ENCODE results near the gene RPAIN. TPM values are rescaled to one million over a fixed set of nuclear protein-coding genes. Genes with fewer than 3 reads are reported as not detected.

Gene RPAIN
- total and polyA plus RNA-seq, 2 experiments from 2014 or later, result 15.7 to 21.4 TPM

DNA sequence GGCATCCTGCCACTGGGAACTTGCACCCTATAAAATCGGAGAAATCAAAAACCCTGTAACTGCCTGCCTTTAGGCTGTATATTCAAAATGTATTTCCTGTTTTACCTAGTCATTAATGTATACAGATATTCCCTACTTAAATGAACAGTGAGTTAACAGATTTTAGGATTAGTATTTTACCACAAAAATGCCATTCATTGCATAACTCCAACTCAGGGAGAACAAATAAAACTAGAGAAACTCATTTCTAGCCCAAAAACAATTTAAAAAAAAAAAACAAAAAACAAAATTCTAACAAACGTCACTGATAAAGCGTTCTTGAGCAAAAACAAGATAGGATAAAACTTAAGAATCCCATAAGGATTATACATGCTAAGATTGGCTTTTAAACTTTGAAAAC lies 52.5 kb downstream of the RPAIN start:
- peak; percentile 9 for DNase-seq
- in situ Hi-C loops (cut with MboI), result loop anchor here (25.0 kb wide), 2 partner anchors 90 to 965 kb away; partner anchors contain the start of genes AIPL1 and PIMREG

GRCh38 chr17:5473906-5474305 lies 53.9 kb downstream of the RPAIN start:
- DNase-seq, result no peak
- 100% methylated on average over 2 of the region's 2 CpGs for WGBS, 2 experiments (ENCODE audit: low coverage in 1 of 2, low lambda C conversion rate in 2 of 2, missing lambda C conversion rate in 2 of 2)
- in situ Hi-C loops (cut with MboI), result loop anchor here (25.0 kb wide), 2 partner anchors 88 to 963 kb away; partner anchors contain the start of genes AIPL1 and PIMREG
- Histone ChIP-seq H3K9ac (no peak overlapping the region), H3K9me3 (ENCODE audit: low read depth) (no peaks in the 10 kb centered on the region), H3K27me3 (replicated peaks; ENCODE audit: insufficient read depth) (no peaks in the 10 kb centered on the region), H3K36me3 (ENCODE audit: low read depth) (peaks cover 39% of the 10 kb centered on the region), H4K20me1 (ENCODE audit: insufficient read depth) (no peaks in the 10 kb centered on the region), H2AFZ (no peak overlapping the region), H3K4me1 (ENCODE audit: insufficient read depth) (no peaks in the 10 kb centered on the region), H3K4me3 (no peak overlapping the region), H3K79me2 (ENCODE audit: insufficient read depth) (peaks cover 30% of the 10 kb centered on the region), H3K27ac (no peak overlapping the region), H3K9me2 (ENCODE audit: insufficient read depth) (no peaks in the 10 kb centered on the region), H3K4me2 (ENCODE audit: unreplicated experiment) (no peak overlapping the region), H3F3A (ENCODE audit: insufficient read depth) (peaks cover 45% of the 10 kb centered on the region)
- TF ChIP-seq EZH2 (IDR thresholded peaks at IDR 0.05; ENCODE audit: insufficient read depth, poor library complexity, severe bottlenecking), result no peak
- no peak for TF ChIP-seq EZH2phosphoT487 (IDR thresholded peaks at IDR 0.05; ENCODE audit: insufficient read depth, low read depth)

More for the DNA sequence above, 52.5 kb downstream of the RPAIN start:
- TF ChIP-seq EZH2phosphoT487 (IDR thresholded peaks at IDR 0.05; ENCODE audit: insufficient read depth, low read depth) (no peak), EZH2 (IDR thresholded peaks at IDR 0.05; ENCODE audit: insufficient read depth, poor library complexity, severe bottlenecking) (no peak)
- peaks cover 45% of the 10 kb centered on the region for H3F3A ChIP-seq (ENCODE audit: insufficient read depth)
- H3K9ac ChIP-seq, result no peak overlapping the region
- H3K79me2 ChIP-seq (ENCODE audit: insufficient read depth), result peaks cover 28% of the 10 kb centered on the region
- no peak overlapping the region for H2AFZ ChIP-seq
- H3K4me1 ChIP-seq (ENCODE audit: insufficient read depth), result no peaks in the 10 kb centered on the region
- H3K36me3 ChIP-seq (ENCODE audit: low read depth), result peaks cover 25% of the 10 kb centered on the region
- no peak overlapping the region for H3K4me2 ChIP-seq (ENCODE audit: unreplicated experiment)
- 0 out of 2 replicates have a peak overlapping the region, but pooled peaks have one; percentile 7 for H3K27ac ChIP-seq
- no peaks in the 10 kb centered on the region for H3K27me3 ChIP-seq (replicated peaks; ENCODE audit: insufficient read depth)
- H4K20me1 ChIP-seq (ENCODE audit: insufficient read depth), result no peaks in the 10 kb centered on the region
- 54% methylated on average over 3 of the region's 3 CpGs for WGBS, 2 experiments (ENCODE audit: low coverage in 1 of 2, low lambda C conversion rate in 2 of 2, missing lambda C conversion rate in 2 of 2)
- H3K9me2 ChIP-seq (ENCODE audit: insufficient read depth), result no peaks in the 10 kb centered on the region
- H3K4me3 ChIP-seq, result no peak overlapping the region
- no peaks in the 10 kb centered on the region for H3K9me3 ChIP-seq (ENCODE audit: low read depth)

- Histone ChIP-seq H3K4me1 (ENCODE audit: insufficient read depth) (no peaks in the 10 kb centered on the region), H3K36me3 (ENCODE audit: low read depth) (peaks cover 76% of the 10 kb centered on the region), H3K9ac (no peak overlapping the region), H3K27ac (no peak overlapping the region), H4K20me1 (ENCODE audit: insufficient read depth) (no peaks in the 10 kb centered on the region), H2AFZ (no peak overlapping the region), H3K9me3 (ENCODE audit: low read depth) (no peaks in the 10 kb centered on the region), H3K79me2 (ENCODE audit: insufficient read depth) (peaks cover 81% of the 10 kb centered on the region), H3F3A (ENCODE audit: insufficient read depth) (peaks cover 4% of the 10 kb centered on the region; the same call in 1 of the 2 replicates), H3K4me2 (ENCODE audit: unreplicated experiment) (no peak overlapping the region), H3K27me3 (replicated peaks; ENCODE audit: insufficient read depth) (no peaks in the 10 kb centered on the region), H3K4me3 (no peak overlapping the region), H3K9me2 (ENCODE audit: insufficient read depth) (no peaks in the 10 kb centered on the region)
- DNase-seq, result no peak
- TF ChIP-seq EZH2 (IDR thresholded peaks at IDR 0.05; ENCODE audit: insufficient read depth, poor library complexity, severe bottlenecking), result no peak
- no peak for TF ChIP-seq EZH2phosphoT487 (IDR thresholded peaks at IDR 0.05; ENCODE audit: insufficient read depth, low read depth)
- WGBS, 2 experiments (ENCODE audit: low coverage in 1 of 2, low lambda C conversion rate in 2 of 2, missing lambda C conversion rate in 2 of 2), result 94 to 97% methylated on average over 4 of the region's 4 CpGs
- in situ Hi-C loops (cut with MboI), result no loop called here
These were observed 59.0 kb downstream of the RPAIN start for GRCh38 chr17:5478992-5479391.

GRCh38 chr17:5480962-5481361 lies 61.0 kb downstream of the RPAIN start:
- 84 to 85% methylated on average over 6 of the region's 6 CpGs for WGBS, 2 experiments (ENCODE audit: low coverage in 1 of 2, low lambda C conversion rate in 2 of 2, missing lambda C conversion rate in 2 of 2)
- Histone ChIP-seq H3K27me3 (replicated peaks; ENCODE audit: insufficient read depth) (no peaks in the 10 kb centered on the region), H3K79me2 (ENCODE audit: insufficient read depth) (peaks cover 100% of the 10 kb centered on the region), H3K4me2 (ENCODE audit: unreplicated experiment) (no peak overlapping the region), H3K36me3 (ENCODE audit: low read depth) (peaks cover 67% of the 10 kb centered on the region), H3K9me3 (ENCODE audit: low read depth) (no peaks in the 10 kb centered on the region), H3K27ac (no peak overlapping the region), H3K4me3 (no peak overlapping the region), H4K20me1 (ENCODE audit: insufficient read depth) (no peaks in the 10 kb centered on the region), H3K4me1 (ENCODE audit: insufficient read depth) (peaks cover 11% of the 10 kb centered on the region; the same call in 1 of the 2 replicates), H3K9me2 (ENCODE audit: insufficient read depth) (no peaks in the 10 kb centered on the region), H3F3A (ENCODE audit: insufficient read depth) (no peaks in the 10 kb centered on the region), H3K9ac (no peak overlapping the region), H2AFZ (no peak overlapping the region)
- in situ Hi-C loops (cut with MboI), result no loop called here
- no peak for DNase-seq
- TF ChIP-seq EZH2phosphoT487 (IDR thresholded peaks at IDR 0.05; ENCODE audit: insufficient read depth, low read depth), result no peak
- TF ChIP-seq EZH2 (IDR thresholded peaks at IDR 0.05; ENCODE audit: insufficient read depth, poor library complexity, severe bottlenecking), result no peak
